NCI-H1105 treated with DMSO at 0.1 percent for 48 hours (cell line): ENCODE results near the gene GALNT17.

Experiments used
- DNase-seq: peaks from one replicate; lab custom pipeline; 2025; lab: John Stamatoyannopoulos, UW

Gene GALNT17

DNA sequence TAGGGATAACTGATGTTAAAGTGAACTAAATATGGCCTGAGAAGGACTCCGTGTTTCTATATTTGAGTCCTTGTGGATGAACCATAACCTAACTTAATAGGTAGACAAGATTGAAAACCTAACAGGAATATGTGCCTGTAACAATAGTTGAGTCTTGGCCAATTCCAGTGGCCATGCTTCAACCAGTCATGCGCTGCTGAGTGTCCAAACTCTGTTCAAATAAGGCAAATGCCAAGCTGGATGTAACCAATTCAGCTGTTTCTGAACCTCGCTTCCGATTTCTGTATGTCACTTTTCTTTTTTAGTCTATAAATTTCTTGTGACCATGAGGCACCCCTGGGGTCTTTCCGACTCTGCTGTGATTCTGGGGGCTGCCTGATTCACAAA is 608.2 kb downstream of the GALNT17 start:
- DNase-seq: no peak

DNA sequence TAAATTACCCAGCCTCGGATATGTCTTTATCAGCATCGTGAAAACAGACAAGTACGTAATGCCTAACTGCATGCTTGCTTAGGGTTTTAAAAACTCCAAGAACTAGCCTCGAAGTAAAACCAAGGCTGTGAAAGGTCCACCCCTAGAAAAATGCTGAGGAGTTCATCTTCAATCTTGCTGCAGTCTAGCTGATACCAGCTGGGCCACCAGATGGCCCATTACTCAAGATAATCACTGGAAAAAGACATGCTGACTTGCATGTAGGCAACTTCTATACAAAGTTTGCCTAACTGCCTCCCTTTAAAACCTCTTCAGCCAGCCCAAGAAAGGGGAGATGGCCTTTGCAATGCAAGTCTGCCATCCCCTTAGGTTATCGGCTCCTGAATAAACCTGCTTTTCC is 614.1 kb downstream of the GALNT17 start:
- DNase-seq: no peak

DNA sequence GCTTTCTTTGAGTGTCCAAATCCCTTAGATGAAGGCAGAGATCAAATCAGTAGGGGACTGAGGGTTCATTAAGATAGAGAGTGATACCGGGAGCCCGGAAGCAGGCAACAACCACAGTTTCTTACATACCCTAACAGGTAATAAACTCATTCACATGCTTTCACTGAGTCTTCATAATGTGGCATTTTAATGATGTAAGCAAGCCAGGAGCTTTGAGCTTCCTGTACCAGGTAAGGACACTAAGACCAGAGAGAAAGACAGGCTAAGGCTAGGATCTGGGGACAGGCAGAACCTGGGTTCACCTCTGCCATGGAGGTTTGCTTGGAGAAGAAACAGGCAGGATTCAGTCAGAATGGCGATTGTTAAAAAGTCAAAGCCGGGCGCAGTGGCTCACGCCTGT is 618.3 kb downstream of the GALNT17 start:
- no peak for DNase-seq

DNA sequence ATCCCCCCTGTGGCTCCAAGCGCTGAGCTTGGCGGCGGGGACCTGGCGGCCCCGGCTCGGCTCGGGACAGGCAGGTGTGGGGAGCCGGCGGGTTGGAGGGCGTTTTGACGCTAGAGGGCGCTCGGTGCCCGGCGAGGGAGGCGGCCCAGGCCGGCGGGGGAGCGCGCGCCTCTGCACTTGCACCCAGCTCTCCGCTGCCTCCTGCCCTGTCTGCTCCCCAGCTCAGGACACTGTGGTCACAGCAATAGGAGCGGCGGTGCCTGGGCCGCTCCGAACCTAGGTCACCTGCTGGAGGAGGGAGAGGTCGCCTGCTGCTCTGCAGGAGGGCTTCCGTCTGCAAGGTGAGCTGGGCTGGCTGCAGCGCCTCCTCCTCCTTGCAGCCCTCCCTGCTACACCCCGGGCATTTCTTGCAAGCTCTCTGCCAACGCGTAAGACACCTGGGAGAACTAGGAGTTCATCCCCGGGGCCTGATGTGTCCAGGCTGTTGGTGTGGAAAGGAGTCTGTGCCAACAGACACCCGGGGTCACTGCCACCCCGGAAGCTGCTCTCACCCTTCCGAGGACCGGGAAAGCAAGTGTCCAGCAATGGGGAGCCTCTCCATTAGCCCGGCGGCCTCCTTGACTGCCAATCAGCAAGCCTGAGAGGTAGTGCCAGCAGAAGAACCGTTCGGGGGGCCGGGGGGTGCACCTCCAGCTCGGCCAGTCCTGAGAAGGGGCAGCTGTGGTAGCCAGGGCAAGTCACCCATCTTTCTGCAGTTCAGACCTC is 620.4 kb downstream of the GALNT17 start:
- peak; percentile 18 for DNase-seq

DNA sequence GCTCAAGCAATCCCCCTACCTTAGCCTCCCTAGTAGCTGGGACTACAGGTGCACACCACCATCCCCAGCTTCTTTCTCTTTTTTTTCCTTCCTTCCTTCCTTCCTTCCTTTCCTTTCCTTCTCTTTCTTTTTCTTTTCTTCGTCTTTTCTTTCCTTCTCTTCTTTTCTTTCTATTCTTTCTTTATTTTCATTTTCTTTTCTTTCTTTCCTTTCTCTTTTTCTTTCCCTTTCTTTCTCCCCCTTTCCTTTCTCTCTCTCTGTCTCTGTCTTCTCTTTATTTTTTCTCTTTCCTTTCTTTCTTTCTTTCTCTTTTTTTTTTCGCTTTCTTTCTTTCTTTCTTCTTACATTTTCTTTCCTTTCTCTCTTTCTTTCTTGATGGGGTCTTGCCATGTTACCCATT is 621.3 kb downstream of the GALNT17 start:
- no peak for DNase-seq

DNA sequence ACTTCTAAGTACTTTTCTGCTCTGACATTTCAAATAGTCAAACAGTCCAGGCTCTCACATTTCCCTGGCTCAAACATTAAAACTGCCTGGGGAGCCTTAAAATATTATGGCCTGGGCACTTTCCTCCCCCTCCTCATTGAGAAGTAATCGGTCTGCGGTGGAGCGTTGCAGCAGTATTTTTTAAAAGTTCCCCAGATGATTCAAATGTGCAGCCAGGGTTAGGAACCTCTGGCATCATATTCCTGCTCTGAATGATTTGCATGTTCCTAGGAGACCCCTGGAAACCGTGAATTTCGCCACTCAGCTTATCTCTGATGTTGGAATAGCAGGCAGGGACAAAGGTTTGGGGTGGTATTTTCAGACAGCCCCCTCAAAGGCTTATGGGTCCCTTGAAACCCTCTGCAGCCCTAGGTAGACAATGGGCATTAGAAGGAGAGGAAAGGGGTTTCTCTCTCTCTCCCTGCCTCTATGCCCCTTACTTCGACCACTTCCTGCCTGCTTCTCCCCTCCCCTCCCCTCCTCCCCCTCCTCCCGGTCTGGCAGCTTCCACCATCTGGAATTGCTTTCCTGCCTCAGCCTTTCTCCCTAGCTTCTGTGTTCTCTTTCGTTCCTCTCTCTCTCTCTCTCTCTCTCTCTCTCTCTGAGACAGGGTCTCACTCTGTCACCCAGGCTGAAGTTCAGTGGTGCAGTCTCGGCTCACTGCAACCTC is 622.2 kb downstream of the GALNT17 start:
- DNase-seq: no peak

DNA sequence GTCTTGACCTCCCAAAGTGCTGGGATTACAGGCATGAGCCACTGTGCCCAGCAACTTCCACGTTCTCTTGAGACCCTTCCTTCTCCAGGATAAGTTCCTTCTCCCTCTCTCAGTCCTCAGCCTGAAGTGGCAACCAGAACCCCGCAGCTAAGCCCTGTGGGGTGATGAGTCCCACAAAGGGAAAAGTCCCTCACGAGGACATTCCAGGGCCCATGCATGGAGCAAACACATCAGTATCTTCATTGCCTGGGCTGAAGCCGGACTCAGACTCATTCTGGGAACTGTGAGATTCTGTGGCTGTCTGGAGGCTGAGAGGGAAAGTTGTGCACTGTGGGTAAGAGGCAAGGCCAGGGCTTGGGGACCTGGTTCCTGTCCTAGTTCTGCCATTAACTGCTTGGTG is 622.9 kb downstream of the GALNT17 start:
- DNase-seq: no peak

DNA sequence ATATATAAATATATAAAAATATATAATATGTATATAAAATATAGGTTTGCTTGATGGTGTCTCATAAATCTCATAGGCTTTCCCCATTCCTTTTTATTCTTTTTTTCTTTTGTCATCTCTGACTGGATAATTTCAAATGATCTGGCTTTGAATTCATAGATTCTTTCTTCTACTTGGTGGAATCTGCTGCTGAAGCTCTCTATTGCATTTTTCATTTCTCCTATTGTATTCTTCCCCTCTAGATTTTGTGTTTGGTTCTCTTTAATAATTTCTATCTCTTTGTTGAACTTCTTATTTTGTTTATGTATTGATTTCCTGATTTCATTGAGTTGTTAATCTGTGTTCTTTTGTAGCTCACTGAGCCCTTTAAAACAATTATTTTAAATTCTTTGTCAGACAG is 629.4 kb downstream of the GALNT17 start:
- DNase-seq: no peak
